Osteoblast (primary cell): ENCODE results near the gene ALDH3B1. TPM values are rescaled to one million over a fixed set of nuclear protein-coding genes. Genes with fewer than 3 reads are reported as not detected.

Experiments
- DNase-seq: peaks from one replicate; pipeline ENCODE4 v3.0.0; 2011; ENCODE audit warnings: low spot score, mixed read lengths; ENCODE audit not compliant: insufficient read length; ENCODE audit errors: missing footprints
- H2AFZ ChIP-seq: 2 replicates; pipeline ENCODE4 v1.6.0; 2011; ENCODE audit warnings: mild to moderate bottlenecking, low read length
- H3K27ac ChIP-seq: 2 replicates; pipeline ENCODE4 v1.5.1; 2011; ENCODE audit warnings: mild to moderate bottlenecking, low read depth, low read length, moderate library complexity
- H3K27me3 ChIP-seq: 2 replicates; pipeline ENCODE4 v1.6.0; 2012; ENCODE audit warnings: mild to moderate bottlenecking, control low read depth, inconsistent platforms, low read length, moderate library complexity; ENCODE audit not compliant: insufficient read depth
- H3K36me3 ChIP-seq: 2 replicates; pipeline ENCODE4 v1.5.1; 2011; ENCODE audit warnings: mild to moderate bottlenecking, low read length, control low read depth, moderate library complexity; ENCODE audit not compliant: insufficient read depth
- H3K4me1 ChIP-seq: 2 replicates; pipeline ENCODE4 v1.5.1; 2011; ENCODE audit warnings: mild to moderate bottlenecking, low read length, control low read depth, moderate library complexity; ENCODE audit not compliant: insufficient read depth
- H3K4me2 ChIP-seq: 2 replicates; pipeline ENCODE4 v1.6.0; 2011; ENCODE audit warnings: mild to moderate bottlenecking, low read length; ENCODE audit not compliant: insufficient read depth
- H3K4me3 ChIP-seq: fragments of 200-600 bp; sonication (generic); 3 replicates; pipeline ENCODE4 v1.5.1; 2012; ENCODE audit warnings: mild to moderate bottlenecking, low read length, inconsistent platforms; ENCODE audit not compliant: insufficient read depth
- H3K79me2 ChIP-seq: 2 replicates; pipeline ENCODE4 v1.6.0; 2012; ENCODE audit warnings: mild to moderate bottlenecking, low read length, control low read depth, inconsistent platforms; ENCODE audit not compliant: insufficient read depth
- H3K9me3 ChIP-seq: 2 replicates; pipeline ENCODE4 v1.5.1; 2011; ENCODE audit warnings: low read depth, low read length, control low read depth
- H4K20me1 ChIP-seq: 2 replicates; pipeline ENCODE4 v1.6.0; 2012; ENCODE audit warnings: mild to moderate bottlenecking, low read length, control low read depth; ENCODE audit not compliant: insufficient read depth
- total RNA-seq: library from RNA; depleted of rRNA; stranded (reverse); fragments of >200 nt; gene quantifications from 2 replicates; pipeline ENCODE4 v1.2.3, GENCODE V29; 2012
- TF ChIP-seq, protein P1 (sequence below): IDR thresholded peaks from 2 replicates; pipeline ENCODE4 v1.5.1; 2011; ENCODE audit warnings: mild to moderate bottlenecking, low read depth, low read length, moderate library complexity; ENCODE audit errors: extremely low read depth

ALDH3B1 gene
- total RNA-seq, 1 donor: 63.0 TPM

- no peak overlapping the region for H3K4me2 ChIP-seq
- peaks cover 33% of the 10 kb centered on the region for H3K36me3 ChIP-seq
- no peaks in the 10 kb centered on the region for H3K27me3 ChIP-seq
- H4K20me1 ChIP-seq: no peaks in the 10 kb centered on the region
- H3K4me1 ChIP-seq: peaks cover 4% of the 10 kb centered on the region
- peaks cover 3% of the 10 kb centered on the region for H3K79me2 ChIP-seq
- no peak for DNase-seq
- no peak overlapping the region for H3K4me3 ChIP-seq
- TF ChIP-seq, protein P1, sequence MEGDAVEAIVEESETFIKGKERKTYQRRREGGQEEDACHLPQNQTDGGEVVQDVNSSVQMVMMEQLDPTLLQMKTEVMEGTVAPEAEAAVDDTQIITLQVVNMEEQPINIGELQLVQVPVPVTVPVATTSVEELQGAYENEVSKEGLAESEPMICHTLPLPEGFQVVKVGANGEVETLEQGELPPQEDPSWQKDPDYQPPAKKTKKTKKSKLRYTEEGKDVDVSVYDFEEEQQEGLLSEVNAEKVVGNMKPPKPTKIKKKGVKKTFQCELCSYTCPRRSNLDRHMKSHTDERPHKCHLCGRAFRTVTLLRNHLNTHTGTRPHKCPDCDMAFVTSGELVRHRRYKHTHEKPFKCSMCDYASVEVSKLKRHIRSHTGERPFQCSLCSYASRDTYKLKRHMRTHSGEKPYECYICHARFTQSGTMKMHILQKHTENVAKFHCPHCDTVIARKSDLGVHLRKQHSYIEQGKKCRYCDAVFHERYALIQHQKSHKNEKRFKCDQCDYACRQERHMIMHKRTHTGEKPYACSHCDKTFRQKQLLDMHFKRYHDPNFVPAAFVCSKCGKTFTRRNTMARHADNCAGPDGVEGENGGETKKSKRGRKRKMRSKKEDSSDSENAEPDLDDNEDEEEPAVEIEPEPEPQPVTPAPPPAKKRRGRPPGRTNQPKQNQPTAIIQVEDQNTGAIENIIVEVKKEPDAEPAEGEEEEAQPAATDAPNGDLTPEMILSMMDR: no peak
- H3K27ac ChIP-seq: no peak overlapping the region
- H2AFZ ChIP-seq: no peak overlapping the region
- H3K9me3 ChIP-seq: no peaks in the 10 kb centered on the region
Observed at GRCh38 chr11:68022531-68022930, 12.4 kb downstream of the ALDH3B1 start.

- Histone ChIP-seq H3K4me1 (peaks cover 24% of the 10 kb centered on the region), H3K9me3 (no peaks in the 10 kb centered on the region), H3K36me3 (peaks cover 30% of the 10 kb centered on the region), H3K4me3 (no peak overlapping the region), H3K27me3 (no peaks in the 10 kb centered on the region), H3K4me2 (no peak overlapping the region), H2AFZ (no peak overlapping the region), H4K20me1 (no peaks in the 10 kb centered on the region), H3K79me2 (peaks cover 8% of the 10 kb centered on the region), H3K27ac (no peak overlapping the region)
- TF ChIP-seq, protein P1: no peak
- no peak for DNase-seq
Observed at GRCh38 chr11:68024508-68024907, 14.4 kb downstream of the ALDH3B1 start.

DNA sequence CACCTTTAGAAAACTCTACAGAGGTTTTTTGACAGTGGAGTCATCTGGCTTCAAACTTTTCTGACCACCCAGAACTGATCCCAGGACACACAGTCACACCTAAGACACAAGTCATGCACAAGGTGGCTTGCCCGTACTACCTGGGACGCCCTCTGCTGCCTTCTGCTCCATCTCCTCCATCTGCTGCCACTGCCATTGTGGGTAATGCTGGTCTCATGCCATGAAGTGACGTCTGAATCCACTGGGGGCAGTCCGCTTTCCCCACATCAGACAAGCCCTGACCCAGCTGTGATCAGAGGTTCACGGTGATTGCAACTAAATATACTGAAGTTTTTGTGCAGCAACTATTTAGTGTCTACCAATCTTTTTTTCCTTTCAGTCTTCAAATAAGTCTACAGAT, 14.9 kb downstream of the ALDH3B1 start:
- H3K4me2 ChIP-seq: no peak overlapping the region
- H3K36me3 ChIP-seq: peaks cover 30% of the 10 kb centered on the region
- H2AFZ ChIP-seq: no peak overlapping the region
- peaks cover 29% of the 10 kb centered on the region for H3K4me1 ChIP-seq
- peaks cover 9% of the 10 kb centered on the region for H3K79me2 ChIP-seq
- H3K27ac ChIP-seq: no peak overlapping the region
- TF ChIP-seq, protein P1: no peak
- H3K4me3 ChIP-seq: no peak overlapping the region
- no peaks in the 10 kb centered on the region for H4K20me1 ChIP-seq
- no peak for DNase-seq
- H3K27me3 ChIP-seq: no peaks in the 10 kb centered on the region
- H3K9me3 ChIP-seq: no peaks in the 10 kb centered on the region

GRCh38 chr11:68026391-68027105, 16.4 kb downstream of the ALDH3B1 start:
- TF ChIP-seq, protein P1: no peak
- Histone ChIP-seq H3K36me3 (peaks cover 29% of the 10 kb centered on the region), H3K79me2 (peaks cover 19% of the 10 kb centered on the region), H4K20me1 (no peaks in the 10 kb centered on the region), H3K9me3 (no peaks in the 10 kb centered on the region), H3K4me3 (no peak overlapping the region), H3K27ac (peak overlapping the region; percentile 93), H3K4me1 (peaks cover 35% of the 10 kb centered on the region), H3K27me3 (no peaks in the 10 kb centered on the region), H3K4me2 (no peak overlapping the region), H2AFZ (no peak overlapping the region)
- DNase-seq: no peak
